Measurements from ENCODE around the gene DGUOK. TPM values are rescaled to one million over a fixed set of nuclear protein-coding genes. Genes with fewer than 3 reads are reported as not detected.

DGUOK gene
- total and polyA plus RNA-seq, 2 donors (not counting 1 experiment from before 2014, with no cell fraction given) = 54.3 to 93.7 TPM

DNA sequence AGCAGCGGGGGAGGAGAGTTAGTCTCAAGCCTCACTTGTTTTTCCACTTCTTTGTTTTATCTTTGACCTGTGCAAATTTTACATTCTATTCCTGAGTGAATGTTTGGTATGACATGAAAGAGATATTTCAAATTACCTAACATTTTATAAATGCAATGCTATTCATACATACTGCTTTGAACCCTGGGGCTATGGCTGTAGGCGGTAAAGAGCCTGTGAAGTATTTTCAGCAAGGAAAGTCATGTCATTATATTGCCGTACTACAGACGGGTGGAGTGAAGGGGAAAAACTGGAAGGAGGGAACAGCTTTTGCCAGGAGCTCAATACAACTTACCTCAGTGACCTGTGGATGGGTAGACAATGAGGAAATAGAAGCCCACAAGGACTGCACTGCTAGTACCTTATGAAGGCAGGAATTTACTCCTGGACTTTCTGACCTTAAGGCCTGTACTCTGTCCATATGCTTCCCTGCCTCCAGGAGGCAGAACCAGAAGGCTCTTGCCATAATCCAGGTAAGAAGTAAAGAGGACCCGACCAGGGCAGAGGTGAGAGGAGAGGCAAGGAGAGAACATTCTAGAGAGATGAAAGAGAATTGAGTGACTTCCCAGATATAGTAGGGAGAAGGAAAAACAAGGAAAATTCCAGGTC lies 29.7 kb downstream of the DGUOK start:
- H3K27ac ChIP-seq (ENCODE audit: insufficient read depth, low read length) = no peak overlapping the region
- H3K4me3 ChIP-seq (replicated peaks in 1 of 4; ENCODE audit: control extremely low read depth in 1 of 4, insufficient read depth in 1 of 4, low read depth in 3 of 4, low read length in 4 of 4) = no peak overlapping the region
- H3K4me1 ChIP-seq (ENCODE audit: control insufficient read depth, extremely low read depth, insufficient read depth, low read length) = no peaks in the 10 kb centered on the region
- no peaks in the 10 kb centered on the region for H3K9me3 ChIP-seq (ENCODE audit: control insufficient read depth, insufficient read depth, low read depth, low read length)
- H3K36me3 ChIP-seq (ENCODE audit: control insufficient read depth, insufficient read depth, low read length) = peaks cover 8% of the 10 kb centered on the region
- no peak overlapping the region for H3K4me2 ChIP-seq (ENCODE audit: extremely low read depth, insufficient read depth, low read length)
- no peaks in the 10 kb centered on the region for H3K79me2 ChIP-seq (ENCODE audit: control insufficient read depth, insufficient read depth, low read length)
- H3K9ac ChIP-seq (ENCODE audit: insufficient read depth, low read length) = no peak overlapping the region
- DNase-seq (ENCODE audit: low read depth in 2 of 2) = no peak
- no peak overlapping the region for H2AFZ ChIP-seq (ENCODE audit: low read length)
- H4K20me1 ChIP-seq (ENCODE audit: control insufficient read depth, extremely low read depth, insufficient read depth, low read length) = no peaks in the 10 kb centered on the region
- H3K27me3 ChIP-seq (ENCODE audit: control insufficient read depth, insufficient read depth, low read length) = no peaks in the 10 kb centered on the region
- TF ChIP-seq, protein P1, sequence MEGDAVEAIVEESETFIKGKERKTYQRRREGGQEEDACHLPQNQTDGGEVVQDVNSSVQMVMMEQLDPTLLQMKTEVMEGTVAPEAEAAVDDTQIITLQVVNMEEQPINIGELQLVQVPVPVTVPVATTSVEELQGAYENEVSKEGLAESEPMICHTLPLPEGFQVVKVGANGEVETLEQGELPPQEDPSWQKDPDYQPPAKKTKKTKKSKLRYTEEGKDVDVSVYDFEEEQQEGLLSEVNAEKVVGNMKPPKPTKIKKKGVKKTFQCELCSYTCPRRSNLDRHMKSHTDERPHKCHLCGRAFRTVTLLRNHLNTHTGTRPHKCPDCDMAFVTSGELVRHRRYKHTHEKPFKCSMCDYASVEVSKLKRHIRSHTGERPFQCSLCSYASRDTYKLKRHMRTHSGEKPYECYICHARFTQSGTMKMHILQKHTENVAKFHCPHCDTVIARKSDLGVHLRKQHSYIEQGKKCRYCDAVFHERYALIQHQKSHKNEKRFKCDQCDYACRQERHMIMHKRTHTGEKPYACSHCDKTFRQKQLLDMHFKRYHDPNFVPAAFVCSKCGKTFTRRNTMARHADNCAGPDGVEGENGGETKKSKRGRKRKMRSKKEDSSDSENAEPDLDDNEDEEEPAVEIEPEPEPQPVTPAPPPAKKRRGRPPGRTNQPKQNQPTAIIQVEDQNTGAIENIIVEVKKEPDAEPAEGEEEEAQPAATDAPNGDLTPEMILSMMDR (conservative IDR thresholded peaks at IDR 0.05 in 1 of 2, IDR thresholded peaks at IDR 0.05 in 1 of 2; ENCODE audit: low read depth in 1 of 2, low read length in 2 of 2) = no peak
- TF ChIP-seq EZH2 (IDR thresholded peaks at IDR 0.05; ENCODE audit: low read length, missing control alignments) = no peak

DNA sequence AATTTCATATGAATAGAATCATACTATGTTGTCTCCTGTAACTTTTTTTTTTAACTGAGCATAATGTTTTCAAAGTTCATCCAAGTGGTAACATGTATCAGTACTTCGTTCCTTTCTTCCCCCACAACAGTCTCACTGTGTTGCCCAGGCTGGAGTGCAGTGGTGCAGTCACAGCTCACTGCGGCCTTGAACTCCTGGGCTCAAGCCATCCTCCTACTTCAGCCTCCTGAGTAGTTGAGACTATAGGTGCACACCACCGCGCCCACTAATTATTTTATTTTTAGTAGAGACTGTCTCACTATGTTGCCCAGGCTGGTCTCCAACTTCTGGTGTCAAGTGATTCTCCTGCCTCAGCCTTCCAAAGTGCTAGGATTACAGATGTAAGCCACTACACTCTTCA lies 34.6 kb downstream of the DGUOK start:
- Histone ChIP-seq H2AFZ (ENCODE audit: low read length) (no peak overlapping the region), H4K20me1 (ENCODE audit: control insufficient read depth, extremely low read depth, insufficient read depth, low read length) (no peaks in the 10 kb centered on the region), H3K9ac (ENCODE audit: insufficient read depth, low read length) (no peak overlapping the region), H3K9me3 (ENCODE audit: control insufficient read depth, insufficient read depth, low read depth, low read length) (no peaks in the 10 kb centered on the region), H3K36me3 (ENCODE audit: control insufficient read depth, insufficient read depth, low read length) (peaks cover 8% of the 10 kb centered on the region), H3K4me1 (ENCODE audit: control insufficient read depth, extremely low read depth, insufficient read depth, low read length) (no peaks in the 10 kb centered on the region), H3K4me3 (replicated peaks in 1 of 4; ENCODE audit: control extremely low read depth in 1 of 4, insufficient read depth in 1 of 4, low read depth in 3 of 4, low read length in 4 of 4) (no peak overlapping the region), H3K27me3 (ENCODE audit: control insufficient read depth, insufficient read depth, low read length) (no peaks in the 10 kb centered on the region), H3K79me2 (ENCODE audit: control insufficient read depth, insufficient read depth, low read length) (no peaks in the 10 kb centered on the region), H3K27ac (ENCODE audit: insufficient read depth, low read length) (no peak overlapping the region), H3K4me2 (ENCODE audit: extremely low read depth, insufficient read depth, low read length) (no peak overlapping the region)
- TF ChIP-seq EZH2 (IDR thresholded peaks at IDR 0.05; ENCODE audit: low read length, missing control alignments) = no peak
- TF ChIP-seq, protein P1 (conservative IDR thresholded peaks at IDR 0.05 in 1 of 2, IDR thresholded peaks at IDR 0.05 in 1 of 2; ENCODE audit: low read depth in 1 of 2, low read length in 2 of 2) = no peak
- DNase-seq (ENCODE audit: low read depth in 2 of 2) = no peak

DNA sequence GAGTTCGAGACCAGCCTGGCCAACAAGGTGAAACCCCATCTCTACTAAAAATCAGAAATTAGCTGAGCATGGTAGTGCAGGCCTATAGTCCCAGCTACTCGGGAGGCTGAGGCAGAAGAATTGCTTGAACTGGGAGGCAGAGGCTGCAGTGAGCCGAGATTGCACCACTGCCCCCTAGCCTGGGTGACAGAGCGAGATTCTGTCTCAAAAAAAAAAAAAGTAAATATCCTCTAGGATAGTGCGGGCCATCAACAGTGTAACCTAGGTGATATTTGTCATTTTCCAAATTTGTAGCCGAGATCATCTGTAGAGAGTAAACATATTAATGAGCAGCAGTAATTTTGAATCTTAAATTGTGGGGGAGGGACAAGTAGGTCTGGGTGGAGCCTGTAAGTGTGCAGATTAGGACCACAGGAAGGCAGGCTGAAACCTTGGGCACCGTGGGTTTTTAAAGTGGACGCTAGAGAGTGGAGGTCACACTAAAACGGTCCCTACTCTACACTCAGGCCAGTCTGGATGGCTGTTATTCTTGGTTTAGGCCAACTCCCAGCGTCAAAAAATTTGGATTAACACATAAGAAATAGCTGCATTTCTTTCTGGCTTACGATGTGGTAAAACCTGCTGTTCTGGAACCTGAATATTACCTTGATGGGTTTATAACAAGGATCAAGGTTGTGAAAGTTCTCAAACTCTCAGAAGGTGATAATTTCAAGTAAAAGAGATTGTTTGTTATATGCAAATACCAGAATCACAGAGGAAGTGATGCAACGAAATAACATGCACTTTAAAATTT lies 35.3 kb downstream of the DGUOK start:
- Histone ChIP-seq H3K4me3 (replicated peaks in 1 of 4; ENCODE audit: control extremely low read depth in 1 of 4, insufficient read depth in 1 of 4, low read depth in 3 of 4, low read length in 4 of 4) (no peak overlapping the region), H2AFZ (ENCODE audit: low read length) (no peak overlapping the region), H3K9me3 (ENCODE audit: control insufficient read depth, insufficient read depth, low read depth, low read length) (no peaks in the 10 kb centered on the region), H3K79me2 (ENCODE audit: control insufficient read depth, insufficient read depth, low read length) (no peaks in the 10 kb centered on the region), H4K20me1 (ENCODE audit: control insufficient read depth, extremely low read depth, insufficient read depth, low read length) (no peaks in the 10 kb centered on the region), H3K4me2 (ENCODE audit: extremely low read depth, insufficient read depth, low read length) (no peak overlapping the region), H3K4me1 (ENCODE audit: control insufficient read depth, extremely low read depth, insufficient read depth, low read length) (no peaks in the 10 kb centered on the region), H3K9ac (ENCODE audit: insufficient read depth, low read length) (no peak overlapping the region), H3K27me3 (ENCODE audit: control insufficient read depth, insufficient read depth, low read length) (no peaks in the 10 kb centered on the region), H3K36me3 (ENCODE audit: control insufficient read depth, insufficient read depth, low read length) (peaks cover 5% of the 10 kb centered on the region), H3K27ac (ENCODE audit: insufficient read depth, low read length) (no peak overlapping the region)
- no peak for TF ChIP-seq EZH2 (IDR thresholded peaks at IDR 0.05; ENCODE audit: low read length, missing control alignments)
- TF ChIP-seq, protein P1 (conservative IDR thresholded peaks at IDR 0.05 in 1 of 2, IDR thresholded peaks at IDR 0.05 in 1 of 2; ENCODE audit: low read depth in 1 of 2, low read length in 2 of 2) = no peak
- DNase-seq (ENCODE audit: low read depth in 2 of 2) = no peak

Data from fibroblast of lung (primary cell).